Activated T-helper 17 cell treated with anti-CD3 and anti-CD28 coated beads, Interleukin-2, amount 50 U/mL, for 72 hours (primary cell): ENCODE measurements around the gene ATP8B2. TPM values are rescaled to one million over a fixed set of nuclear protein-coding genes. Genes with fewer than 3 reads are reported as not detected.
"Not testable (repeated sequence)": the region's sequence is repeated elsewhere in the genome, so short reads cannot be mapped to it uniquely, and the experiment has no call there.

Source experiments
- ATAC-seq: fragments of 150-1000 bp; cut with Tn5 transposase; replicated peaks from 2 replicates; pipeline ENCODE4 v1.10.0; 2021; ENCODE audit warnings: mild to moderate bottlenecking, moderate library complexity
- H3K27ac Mint-ChIP-seq: one replicate; pipeline ENCODE4 v1.8.0; 2022; ENCODE audit warnings: mixed read lengths
- H3K27me3 Mint-ChIP-seq: one replicate; pipeline ENCODE4 v1.8.0; 2022; ENCODE audit warnings: mixed read lengths
- H3K36me3 Mint-ChIP-seq: one replicate; pipeline ENCODE4 v1.8.0; 2022; ENCODE audit warnings: low read depth, mild to moderate bottlenecking, mixed read lengths
- H3K4me1 Mint-ChIP-seq: one replicate; pipeline ENCODE4 v1.8.0; 2022; ENCODE audit warnings: mixed read lengths
- H3K4me3 Mint-ChIP-seq: one replicate; pipeline ENCODE4 v1.8.0; 2022; ENCODE audit warnings: mild to moderate bottlenecking, mixed read lengths
- H3K9me3 Mint-ChIP-seq: one replicate; pipeline ENCODE4 v1.8.0; 2022; ENCODE audit warnings: mixed read lengths
- total RNA-seq, 2 donors: library from RNA; stranded (reverse); gene quantifications; one replicate each; pipeline ENCODE4 v1.2.3, GENCODE V29; 2022

ATP8B2 gene
- total RNA-seq, 2 donors from 2014 or later: 64.3 to 69.0 TPM

GRCh38 chr1:154313066-154313356 is 12.3 kb upstream of the ATP8B2 start:
- no peak overlapping the region for H3K27ac Mint-ChIP-seq
- no peak for ATAC-seq
- H3K4me3 Mint-ChIP-seq: no peak overlapping the region
- no peaks in the 10 kb centered on the region for H3K27me3 Mint-ChIP-seq
- H3K9me3 Mint-ChIP-seq: no peaks in the 10 kb centered on the region
- no peaks in the 10 kb centered on the region for H3K36me3 Mint-ChIP-seq
- peaks cover 8% of the 10 kb centered on the region for H3K4me1 Mint-ChIP-seq

GRCh38 chr1:154314226-154314625 is 11.1 kb upstream of the ATP8B2 start:
- not testable (repeated sequence) for H3K4me3 Mint-ChIP-seq, ATAC-seq, H3K4me1 Mint-ChIP-seq, H3K36me3 Mint-ChIP-seq, H3K27me3 Mint-ChIP-seq, H3K27ac Mint-ChIP-seq, H3K9me3 Mint-ChIP-seq

DNA sequence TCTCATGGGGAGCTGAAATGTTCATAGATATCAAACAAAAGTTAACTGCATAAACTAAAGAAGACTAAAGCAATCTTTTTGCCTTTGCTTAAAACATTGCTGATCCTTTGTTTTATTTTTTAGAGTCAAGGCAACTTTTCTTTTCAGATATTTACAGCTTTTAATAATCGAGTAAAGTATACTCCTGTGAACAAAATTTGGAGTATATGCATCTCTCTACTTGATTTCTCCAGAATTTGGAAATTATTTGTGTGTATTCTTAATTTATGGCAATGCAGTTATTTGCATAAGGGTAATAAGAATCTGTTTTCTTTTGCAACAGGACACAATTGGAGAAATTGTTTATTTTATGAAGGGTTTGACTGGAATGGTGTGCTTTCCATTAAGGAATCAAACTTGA is 8.6 kb upstream of the ATP8B2 start:
- H3K27ac Mint-ChIP-seq: no peak overlapping the region
- H3K4me1 Mint-ChIP-seq: no peaks in the 10 kb centered on the region
- H3K9me3 Mint-ChIP-seq: no peaks in the 10 kb centered on the region
- ATAC-seq: no peak
- no peak overlapping the region for H3K4me3 Mint-ChIP-seq
- H3K27me3 Mint-ChIP-seq: no peaks in the 10 kb centered on the region
- H3K36me3 Mint-ChIP-seq: no peaks in the 10 kb centered on the region

GRCh38 chr1:154318386-154318785 is 6.9 kb upstream of the ATP8B2 start:
- Mint-ChIP-seq H3K4me1 (no peaks in the 10 kb centered on the region), H3K36me3 (no peaks in the 10 kb centered on the region), H3K9me3 (no peaks in the 10 kb centered on the region), H3K27ac (no peak overlapping the region), H3K27me3 (no peaks in the 10 kb centered on the region), H3K4me3 (no peak overlapping the region)
- no peak for ATAC-seq

- no peaks in the 10 kb centered on the region for H3K9me3 Mint-ChIP-seq
- H3K27me3 Mint-ChIP-seq: no peaks in the 10 kb centered on the region
- no peak for ATAC-seq
- H3K36me3 Mint-ChIP-seq: no peaks in the 10 kb centered on the region
- no peaks in the 10 kb centered on the region for H3K4me1 Mint-ChIP-seq
- H3K4me3 Mint-ChIP-seq: no peak within 1 kb of the TSS
- H3K27ac Mint-ChIP-seq: peak within 1 kb of the TSS; percentile 49
Observed at GRCh38 chr1:154320882-154321608, 4.3 kb upstream of the ATP8B2 start, which contains the start of gene AQP10. Gene AQP10 (plus strand): TSS chr1:154321093. CDS start chr1:154321156, 63 bp downstream.

DNA sequence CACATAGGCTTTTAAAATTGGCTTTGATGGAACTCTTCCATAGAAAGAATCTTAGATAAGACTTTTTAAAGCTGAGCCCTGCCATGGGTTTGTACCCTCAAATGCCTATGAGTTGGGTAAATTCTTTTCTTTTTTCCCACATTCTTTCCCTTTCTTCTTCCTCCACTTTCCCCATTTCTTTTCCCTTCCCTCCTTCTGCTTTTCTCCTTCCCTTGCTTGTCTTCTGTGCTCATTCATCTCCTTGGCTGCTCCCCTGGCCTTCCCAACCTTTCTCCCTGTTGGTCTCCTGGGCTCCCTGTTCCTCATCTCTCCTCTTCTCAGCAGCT is 3.8 kb upstream of the ATP8B2 start:
- not testable (repeated sequence) for H3K27me3 Mint-ChIP-seq, H3K4me3 Mint-ChIP-seq, H3K36me3 Mint-ChIP-seq, ATAC-seq, H3K4me1 Mint-ChIP-seq, H3K9me3 Mint-ChIP-seq
- H3K27ac Mint-ChIP-seq: peak overlapping the region; percentile 49

- H3K27ac Mint-ChIP-seq: no peak overlapping the region
- ATAC-seq: no peak
- peaks cover 14% of the 10 kb centered on the region for H3K4me1 Mint-ChIP-seq
- no peaks in the 10 kb centered on the region for H3K9me3 Mint-ChIP-seq
- no peak overlapping the region for H3K4me3 Mint-ChIP-seq
- peaks cover 8% of the 10 kb centered on the region for H3K36me3 Mint-ChIP-seq
- H3K27me3 Mint-ChIP-seq: no peaks in the 10 kb centered on the region
Observed at GRCh38 chr1:154323493-154323892, 1.8 kb upstream of the ATP8B2 start.

DNA sequence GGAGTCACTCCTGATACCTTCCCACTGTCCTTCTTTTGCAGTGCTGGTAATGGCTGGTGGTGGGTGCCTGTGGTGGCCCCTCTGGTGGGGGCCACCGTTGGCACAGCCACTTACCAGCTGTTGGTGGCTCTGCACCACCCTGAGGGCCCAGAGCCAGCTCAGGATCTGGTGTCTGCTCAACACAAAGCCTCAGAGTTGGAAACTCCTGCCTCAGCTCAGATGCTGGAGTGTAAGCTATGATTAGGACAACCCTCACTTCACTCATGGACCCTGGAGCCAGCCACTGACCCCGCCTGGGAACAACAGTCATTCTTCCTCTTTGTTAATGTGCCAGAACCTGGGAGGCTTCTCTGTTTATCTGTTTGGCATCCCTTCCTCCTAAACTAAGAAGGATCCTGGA is 1.1 kb upstream of the ATP8B2 start:
- Mint-ChIP-seq H3K9me3 (no peaks in the 10 kb centered on the region), H3K4me3 (peak overlapping the region; percentile 88), H3K4me1 (peaks cover 16% of the 10 kb centered on the region), H3K27ac (peak overlapping the region; percentile 76), H3K27me3 (no peaks in the 10 kb centered on the region), H3K36me3 (peaks cover 11% of the 10 kb centered on the region)
- ATAC-seq: no peak

DNA sequence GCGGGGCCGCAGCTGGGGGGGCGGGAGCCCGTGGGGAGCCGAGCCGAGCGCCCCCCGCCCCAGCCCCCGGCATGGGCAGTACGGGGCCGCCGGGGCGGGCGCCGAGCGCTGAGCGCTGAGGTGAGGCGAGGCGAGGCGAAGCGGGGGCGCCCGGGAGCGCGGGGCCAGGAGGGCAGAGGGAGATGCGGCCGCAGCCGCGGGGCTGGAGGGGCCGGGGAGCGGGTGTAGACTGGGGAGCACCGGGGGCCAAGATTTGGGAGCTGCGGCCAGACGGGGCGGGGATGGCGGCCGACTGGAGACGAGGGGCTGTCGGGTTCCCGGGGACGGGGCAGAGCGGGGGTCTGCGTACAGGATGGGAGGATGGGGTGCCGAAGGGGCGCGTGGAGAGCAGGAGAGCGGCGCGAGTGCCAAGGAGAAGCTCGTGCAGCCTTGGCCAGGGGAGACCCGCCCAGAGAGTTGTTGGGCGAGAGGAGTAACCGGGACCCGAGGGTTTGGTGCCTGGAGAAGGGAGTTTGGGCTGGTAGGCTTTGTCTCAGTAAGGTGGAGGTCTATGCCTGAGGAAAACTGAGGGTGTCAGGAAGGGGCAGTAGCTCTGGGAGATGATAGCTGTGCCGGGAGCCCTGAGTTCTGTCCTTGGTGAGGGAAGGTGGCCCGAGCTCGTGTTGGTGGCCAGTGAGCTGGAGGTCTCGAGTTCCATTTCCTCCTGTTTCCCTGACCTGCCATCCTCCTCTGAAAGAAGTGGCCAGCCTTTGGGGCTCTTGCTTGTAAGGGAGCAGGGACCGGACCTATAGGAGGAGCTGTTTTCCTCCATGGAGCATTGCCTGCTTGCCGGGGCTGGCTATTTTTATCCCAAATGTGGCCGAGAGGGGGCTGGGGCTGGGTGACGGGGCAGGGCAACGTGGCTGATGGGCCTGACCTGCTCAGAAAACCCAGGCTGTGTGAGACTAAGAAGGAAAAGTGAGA is 539 bp downstream of the ATP8B2 start:
- peak overlapping the region; percentile 88 for H3K4me3 Mint-ChIP-seq
- H3K4me1 Mint-ChIP-seq: peaks cover 31% of the 10 kb centered on the region
- H3K27me3 Mint-ChIP-seq: no peaks in the 10 kb centered on the region
- peaks cover 27% of the 10 kb centered on the region for H3K36me3 Mint-ChIP-seq
- no peaks in the 10 kb centered on the region for H3K9me3 Mint-ChIP-seq
- peak overlapping the region; percentile 76 for H3K27ac Mint-ChIP-seq
- ATAC-seq: peak; percentile 22

- ATAC-seq: no peak
- H3K9me3 Mint-ChIP-seq: no peaks in the 10 kb centered on the region
- peak overlapping the region; percentile 76 for H3K27ac Mint-ChIP-seq
- peaks cover 36% of the 10 kb centered on the region for H3K36me3 Mint-ChIP-seq
- peak overlapping the region; percentile 88 for H3K4me3 Mint-ChIP-seq
- H3K27me3 Mint-ChIP-seq: no peaks in the 10 kb centered on the region
- peaks cover 39% of the 10 kb centered on the region for H3K4me1 Mint-ChIP-seq
Observed at GRCh38 chr1:154326546-154327465, 1.5 kb downstream of the ATP8B2 start.

GRCh38 chr1:154327466-154328317 is 2.4 kb downstream of the ATP8B2 start:
- Mint-ChIP-seq H3K9me3 (no peaks in the 10 kb centered on the region), H3K4me3 (peak overlapping the region; percentile 88), H3K36me3 (peaks cover 45% of the 10 kb centered on the region), H3K27ac (peak overlapping the region; percentile 76), H3K4me1 (peaks cover 42% of the 10 kb centered on the region), H3K27me3 (no peaks in the 10 kb centered on the region)
- no peak for ATAC-seq

DNA sequence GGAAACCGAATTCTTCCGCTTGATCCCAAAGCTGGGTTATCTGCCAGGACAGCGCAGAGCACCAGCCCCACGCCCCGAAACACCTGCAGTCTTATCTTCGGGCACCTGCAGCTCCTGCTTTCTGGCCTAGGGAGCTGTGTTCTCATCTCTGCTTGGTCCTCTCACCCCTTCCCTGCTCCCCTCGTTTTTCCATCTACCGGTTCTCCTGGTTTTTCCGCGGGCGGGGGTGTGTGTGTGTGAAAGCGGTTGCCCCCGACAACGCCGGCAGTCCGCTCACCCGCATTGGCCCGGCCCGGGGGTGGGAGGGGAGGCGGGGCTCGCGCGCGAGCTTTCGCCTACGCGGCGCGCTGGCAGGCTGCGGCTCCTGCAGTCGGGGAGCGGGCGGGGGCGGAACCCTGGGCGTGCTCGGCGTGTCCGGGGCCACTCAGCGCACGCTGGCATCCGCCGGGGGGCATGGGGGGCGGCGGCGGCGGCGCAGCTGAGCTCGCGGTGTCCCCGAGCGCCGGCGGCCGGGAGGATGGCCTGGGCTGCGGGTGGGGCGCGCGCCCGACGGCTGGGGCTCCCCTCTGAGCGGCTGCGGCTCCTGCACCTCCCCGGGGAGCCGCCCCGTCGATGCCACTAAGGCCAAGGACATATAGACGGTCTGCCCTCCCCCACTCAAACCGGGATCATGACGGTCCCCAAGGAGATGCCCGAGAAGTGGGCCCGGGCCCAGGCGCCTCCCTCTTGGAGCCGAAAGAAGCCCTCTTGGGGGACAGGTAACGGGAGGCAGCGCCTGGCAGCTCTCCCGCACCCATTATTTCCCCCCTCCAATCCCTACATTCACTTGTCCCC is 3.2 kb downstream of the ATP8B2 start:
- peak; percentile 68 for ATAC-seq
- Mint-ChIP-seq H3K9me3 (no peaks in the 10 kb centered on the region), H3K27me3 (no peaks in the 10 kb centered on the region), H3K4me1 (peaks cover 42% of the 10 kb centered on the region), H3K27ac (peak overlapping the region; percentile 88), H3K36me3 (peaks cover 54% of the 10 kb centered on the region), H3K4me3 (peak overlapping the region; percentile 88)

DNA sequence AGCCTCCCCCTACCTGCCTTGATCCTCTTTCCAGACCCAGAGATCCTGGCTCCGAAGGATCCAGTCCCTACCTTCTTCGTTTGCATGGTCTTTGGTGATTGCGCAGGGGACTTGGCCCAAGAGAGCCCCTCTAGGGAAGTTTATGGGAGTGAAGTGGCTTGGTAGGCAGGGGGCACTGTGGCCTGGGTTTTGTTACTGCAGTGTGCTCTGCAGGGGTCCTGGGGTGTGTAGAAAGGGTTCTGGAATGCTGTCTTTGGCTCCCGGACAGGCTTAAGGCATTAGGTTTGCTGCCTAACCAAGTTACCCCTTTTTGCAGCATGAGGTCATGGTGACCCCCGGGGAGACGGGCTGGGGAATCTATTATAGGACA is 3.8 kb downstream of the ATP8B2 start:
- no peaks in the 10 kb centered on the region for H3K9me3 Mint-ChIP-seq
- peaks cover 42% of the 10 kb centered on the region for H3K4me1 Mint-ChIP-seq
- H3K27me3 Mint-ChIP-seq: no peaks in the 10 kb centered on the region
- no peak for ATAC-seq
- peak overlapping the region; percentile 88 for H3K4me3 Mint-ChIP-seq
- peak overlapping the region; percentile 88 for H3K27ac Mint-ChIP-seq
- peaks cover 60% of the 10 kb centered on the region for H3K36me3 Mint-ChIP-seq
